Limb (tissue), 2 donors: Measurements from ENCODE around the gene DZIP3.
"Not testable (repeated sequence)": the region's sequence is repeated elsewhere in the genome, so short reads cannot be mapped to it uniquely, and the experiment has no call there.

Experiments used
- DNase-seq, 2 donors: peaks; one replicate each; pipeline ENCODE4 v3.0.0-alpha.2; 2016; ENCODE audit errors: extremely low spot score in 2 of 2

The DZIP3 gene

DNA sequence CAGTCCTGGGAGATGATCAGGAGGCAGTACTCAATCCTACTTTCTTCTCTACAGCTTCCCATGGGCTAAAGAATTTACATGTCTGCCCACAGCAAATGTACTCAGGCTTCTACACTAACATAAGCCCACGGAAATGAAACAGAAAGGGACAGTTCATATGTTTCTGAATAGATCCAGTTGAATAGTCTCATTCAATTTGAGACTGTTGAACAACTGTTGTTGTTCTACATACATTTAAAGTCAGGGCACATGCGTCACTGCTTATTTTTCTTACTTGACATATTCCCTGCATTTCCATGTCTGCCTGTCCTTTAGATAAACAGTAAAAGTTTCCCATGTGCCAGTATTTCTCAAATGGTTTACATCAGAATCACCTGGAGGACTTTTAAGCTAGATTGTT, 102.8 kb downstream of the DZIP3 start:
- not testable (repeated sequence) for DNase-seq

DNA sequence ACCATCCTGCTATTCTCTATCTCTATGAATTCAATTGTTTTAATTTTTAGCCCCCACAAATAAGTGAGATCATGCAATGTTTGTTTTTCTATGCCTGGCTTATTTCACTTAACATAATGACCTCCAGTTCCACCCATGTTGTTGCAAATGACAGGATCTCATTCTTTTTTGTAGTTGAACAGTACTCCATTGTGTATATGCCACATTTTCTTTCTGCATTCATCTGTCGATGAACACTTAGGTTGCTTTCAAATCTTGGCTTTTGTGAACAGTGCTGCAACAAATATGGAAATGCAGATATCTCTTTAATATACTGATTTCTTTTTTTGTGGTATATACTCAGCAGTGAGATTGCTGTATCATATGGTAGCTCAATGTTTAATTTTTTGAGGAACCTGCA, 108.9 kb downstream of the DZIP3 start:
- DNase-seq, result no peak

DNA sequence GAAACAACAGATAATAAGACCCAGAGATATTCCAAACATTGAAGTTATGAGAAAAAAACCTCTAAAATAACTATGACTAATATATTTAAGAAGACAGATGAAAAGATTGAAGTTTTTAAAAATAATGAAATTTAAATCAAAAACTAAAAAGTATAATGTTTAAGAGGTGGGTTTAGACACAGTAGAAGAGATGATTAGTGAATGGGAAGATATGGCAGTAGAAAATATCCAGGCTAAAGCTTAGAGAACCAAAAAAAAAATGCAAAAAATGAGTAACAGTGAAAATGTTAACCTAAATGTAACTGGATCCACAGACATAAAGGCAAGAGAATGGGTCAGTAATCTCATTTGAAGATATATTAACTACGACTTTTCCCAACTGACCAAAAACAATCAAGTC, 115.5 kb downstream of the DZIP3 start:
- no peak for DNase-seq

DNA sequence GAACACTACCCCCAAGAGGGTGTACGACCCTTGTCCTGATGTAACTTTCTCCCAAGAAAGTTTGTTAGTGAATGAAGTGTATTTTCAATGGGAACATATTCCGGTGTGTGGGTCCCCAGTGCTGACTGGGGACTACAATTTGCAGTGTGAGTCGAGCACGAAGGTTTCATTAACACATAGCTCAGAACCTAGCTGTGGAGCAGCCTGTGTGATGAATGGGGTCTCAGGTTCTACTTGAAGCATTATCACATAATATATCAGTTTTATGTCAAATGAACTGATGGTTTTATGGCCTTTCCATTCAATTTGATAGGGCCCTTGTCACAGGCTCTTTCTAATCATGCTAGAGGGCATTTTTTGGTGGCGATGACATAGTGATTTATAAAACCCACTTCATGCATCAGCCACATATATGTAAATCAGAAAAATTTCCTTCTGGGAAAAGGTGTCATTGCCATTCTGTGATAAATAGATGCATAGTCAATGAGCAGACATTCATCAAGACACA, 123.5 kb downstream of the DZIP3 start:
- no peak for DNase-seq

DNA sequence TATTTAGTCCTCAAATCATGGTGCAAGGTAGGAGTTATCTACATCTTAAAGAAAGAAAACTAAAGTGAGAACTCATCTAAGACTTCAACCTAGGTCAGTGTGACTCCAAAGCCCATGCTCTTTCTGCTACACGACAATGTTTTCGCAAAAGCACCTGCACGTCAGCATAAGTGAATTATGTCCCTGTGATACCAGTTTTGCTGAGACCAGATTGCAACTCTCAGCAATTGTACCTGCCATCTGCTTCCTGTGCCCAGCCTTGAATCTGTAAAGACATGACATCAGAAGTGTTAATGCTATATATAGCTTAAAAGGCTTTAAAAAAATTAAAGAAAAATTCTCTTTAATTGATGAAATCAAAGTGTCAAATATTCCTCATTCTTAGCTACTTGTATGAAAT, 124.3 kb downstream of the DZIP3 start:
- DNase-seq, result no peak

DNA sequence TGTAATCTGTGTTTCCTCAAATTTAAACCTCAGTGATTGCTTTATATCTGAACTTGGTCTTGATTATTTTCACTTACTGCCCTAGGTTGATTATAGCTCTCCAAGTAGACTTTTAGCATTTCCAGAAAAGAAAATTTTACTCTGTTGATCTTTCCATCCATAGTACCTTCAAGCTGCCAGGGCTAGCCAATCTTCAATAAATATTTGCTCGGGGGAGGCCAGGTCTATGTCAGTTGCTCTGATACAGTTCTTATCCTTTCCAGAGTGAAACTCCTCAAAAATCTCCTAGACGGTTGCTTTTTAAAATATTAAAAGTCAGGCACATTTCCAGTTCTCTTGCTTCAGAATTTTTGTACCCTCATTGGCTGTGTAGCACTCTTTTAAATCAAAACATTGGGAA, 128.9 kb downstream of the DZIP3 start:
- no peak for DNase-seq

DNA sequence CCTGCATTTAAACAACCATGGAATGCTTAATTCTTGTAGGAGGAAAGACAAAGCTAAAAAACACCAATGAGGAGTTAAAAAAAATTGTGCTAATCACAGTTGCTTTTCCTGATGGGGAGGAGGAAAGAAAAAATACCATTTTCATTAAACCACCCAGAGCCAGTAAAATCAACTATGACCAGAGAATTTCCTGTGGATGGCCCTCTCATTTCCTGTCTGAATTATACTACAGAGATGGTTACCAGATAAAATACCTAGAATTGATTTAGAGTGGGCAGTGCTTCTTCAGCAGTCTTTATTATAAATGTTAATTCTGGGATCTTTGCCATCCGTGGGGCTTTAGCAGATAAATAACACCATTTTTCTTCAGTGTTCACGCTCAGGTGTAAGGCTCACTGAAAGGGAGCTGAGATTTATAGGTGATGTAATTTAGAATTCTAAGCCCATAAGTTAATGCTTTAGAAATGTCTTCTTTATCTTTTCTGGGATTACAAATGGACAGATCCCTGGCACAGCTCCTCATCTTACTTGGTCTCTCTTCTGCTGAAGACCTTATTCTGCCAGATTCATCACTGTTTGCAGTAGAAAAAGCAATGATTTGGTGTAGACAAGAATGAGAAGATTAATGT, 129.8 kb downstream of the DZIP3 start:
- DNase-seq, result no peak

DNA sequence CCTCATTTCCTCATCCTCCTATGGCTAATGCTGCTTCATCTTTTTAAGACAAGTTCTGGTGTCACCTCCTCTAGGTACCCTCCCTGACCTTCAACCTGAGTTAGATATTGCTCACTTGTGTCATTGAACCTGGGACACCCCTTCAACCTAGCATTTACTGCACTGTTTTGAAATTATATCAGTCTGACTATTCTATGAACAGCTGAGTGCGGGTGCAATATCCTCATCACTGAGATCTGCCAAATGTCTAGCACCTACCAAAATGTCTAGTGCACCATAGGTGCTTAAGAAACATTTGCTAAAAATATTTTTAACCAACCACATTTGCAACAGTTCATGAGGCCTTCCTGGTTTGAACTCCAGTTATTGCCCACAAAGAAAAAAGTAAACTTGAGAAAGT, 133.2 kb downstream of the DZIP3 start:
- DNase-seq, result no peak

DNA sequence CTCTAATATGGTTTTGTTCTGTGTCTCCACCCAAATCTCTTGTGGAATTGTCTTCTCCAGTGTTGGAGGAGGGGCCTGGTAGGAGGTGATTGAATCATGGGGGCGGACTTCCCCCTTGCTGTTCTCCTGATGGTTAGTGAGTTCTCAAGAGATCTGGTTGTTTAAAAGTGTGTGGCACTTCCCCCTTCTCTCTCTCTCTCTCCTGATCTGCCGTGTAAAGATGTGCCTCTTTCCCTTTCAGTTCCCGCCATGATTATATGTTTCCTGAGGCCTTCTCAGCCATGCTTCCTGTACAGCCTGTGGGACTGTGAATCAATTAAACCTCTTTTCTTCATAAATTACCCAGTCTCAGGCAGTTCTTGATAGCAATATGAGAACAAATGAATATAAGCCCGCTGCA, 134.6 kb downstream of the DZIP3 start:
- no peak for DNase-seq

DNA sequence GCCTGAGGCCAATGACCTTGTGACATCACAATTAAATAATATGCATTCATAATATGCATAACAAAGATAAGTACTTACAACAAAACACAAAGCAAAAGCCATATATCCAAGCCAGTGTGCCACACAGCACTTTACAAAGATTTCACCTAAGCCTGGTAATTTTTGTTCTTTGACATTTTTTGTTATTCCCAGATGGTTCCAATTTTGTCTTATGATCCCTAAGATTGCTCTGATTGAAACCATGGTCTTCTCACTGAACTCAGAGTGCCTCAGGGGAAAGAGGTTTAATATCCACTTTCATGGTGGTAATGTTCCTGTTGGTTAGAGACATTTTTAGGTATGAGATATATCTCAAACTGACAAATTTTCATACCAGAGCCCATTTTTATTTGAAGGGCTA, 138.6 kb downstream of the DZIP3 start:
- DNase-seq, result no peak

DNA sequence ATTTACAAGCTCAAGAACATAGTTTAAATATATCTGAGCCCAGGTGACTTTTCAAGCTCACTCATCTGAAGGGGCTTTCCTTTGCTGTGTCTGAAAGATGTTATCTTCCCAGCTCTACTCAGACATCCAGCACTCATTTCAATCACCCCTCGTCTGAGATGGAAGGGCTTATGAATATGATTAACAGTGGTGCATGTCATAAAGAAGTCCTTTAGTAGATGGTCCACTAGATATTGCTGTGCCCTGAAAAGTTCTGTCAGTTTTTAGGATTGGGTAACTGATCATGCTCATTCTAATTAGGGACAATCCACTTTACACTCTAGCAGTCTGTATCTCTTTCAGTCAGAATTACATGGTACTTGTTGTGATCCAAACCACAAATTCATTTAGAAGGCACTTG, 139.4 kb downstream of the DZIP3 start:
- no peak for DNase-seq

DNA sequence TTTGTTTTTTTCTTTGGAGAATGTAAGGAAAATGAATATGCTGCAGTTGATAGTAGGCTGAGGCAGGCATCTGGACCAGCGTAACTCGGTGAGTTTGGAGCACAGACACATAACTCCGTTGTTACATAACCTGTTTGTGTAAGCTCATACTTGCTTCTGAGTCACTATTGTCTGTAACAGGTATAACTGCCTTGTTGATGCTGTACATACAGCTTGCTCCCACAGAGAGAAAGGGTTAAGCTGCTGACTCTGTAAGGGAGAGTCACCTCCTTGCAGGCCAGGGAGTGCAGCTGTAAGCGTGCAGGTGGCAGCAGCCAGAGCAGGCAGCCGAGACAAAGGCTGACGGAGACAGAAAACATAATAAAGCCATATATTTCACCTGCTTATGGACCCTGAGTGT, 147.3 kb downstream of the DZIP3 start:
- DNase-seq, result no peak

DNA sequence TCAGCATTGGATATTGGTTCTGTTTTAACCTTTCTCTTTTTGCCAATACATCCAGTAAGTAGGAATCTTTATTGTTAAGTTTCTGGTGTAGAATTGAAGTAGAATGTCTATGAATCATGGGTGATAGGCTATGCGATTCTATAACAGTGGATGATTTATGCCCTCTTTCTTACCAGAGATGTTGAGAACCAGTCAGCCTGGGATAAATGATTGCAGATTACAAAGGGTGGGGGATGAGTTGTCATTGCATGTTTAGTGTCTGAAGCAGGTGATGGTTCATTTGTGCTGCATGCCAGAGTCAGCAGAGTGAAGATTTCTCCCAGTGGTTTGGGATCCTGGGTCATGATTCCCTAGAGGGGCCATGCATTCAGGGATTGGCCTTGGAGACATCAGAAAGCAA, 153.4 kb downstream of the DZIP3 start:
- DNase-seq, result no peak
